HepG2 (cell line): Measurements from ENCODE around the gene SLC25A33. TPM values are rescaled to one million over a fixed set of nuclear protein-coding genes. Genes with fewer than 3 reads are reported as not detected.

Experiments
- CBFB ChIP-seq: sonication (generic); formaldehyde crosslinking; IDR thresholded peaks from 2 replicates; pipeline ENCODE4 v1.4.0; 2020; ENCODE audit warnings: missing genetic modification reagents
- ESRRA ChIP-seq: sonication (generic); formaldehyde crosslinking; IDR thresholded peaks from 2 replicates; pipeline ENCODE4 v1.5.1; 2020; ENCODE audit warnings: mild to moderate bottlenecking, low read depth, missing genetic modification reagents
- HMGXB3 ChIP-seq: sonication (generic); formaldehyde crosslinking; IDR thresholded peaks from 2 replicates; pipeline ENCODE4 v1.4.0; 2020; ENCODE audit warnings: missing genetic modification reagents, borderline replicate concordance
- MEIS2 ChIP-seq: sonication (generic); formaldehyde crosslinking; IDR thresholded peaks from 2 replicates; pipeline ENCODE4 v1.9.0; 2021; ENCODE audit warnings: mild to moderate bottlenecking, missing genetic modification reagents
- PAXIP1 ChIP-seq: sonication (generic); formaldehyde crosslinking; conservative IDR thresholded peaks from 2 replicates; pipeline ENCODE4 v1.4.0; 2020; ENCODE audit warnings: mild to moderate bottlenecking, missing genetic modification reagents, moderate library complexity
- SKI ChIP-seq: fragments of 450-650 bp; IDR thresholded peaks from one replicate; pipeline ENCODE4 v1.6.1; 2018; ENCODE audit warnings: mild to moderate bottlenecking; ENCODE audit not compliant: partially characterized antibody
- TMF1 ChIP-seq: sonication (generic); formaldehyde crosslinking; IDR thresholded peaks from 2 replicates; pipeline ENCODE4 v1.8.1; 2022; ENCODE audit warnings: low read depth, missing genetic modification reagents
- ZKSCAN5 ChIP-seq: sonication (generic); formaldehyde crosslinking; IDR thresholded peaks from 2 replicates; pipeline ENCODE4 v1.5.1; 2020; ENCODE audit warnings: mild to moderate bottlenecking, missing genetic modification reagents
- ZNF251 ChIP-seq: sonication (generic); formaldehyde crosslinking; IDR thresholded peaks from 2 replicates; pipeline ENCODE4 v1.9.0; 2021; ENCODE audit warnings: mild to moderate bottlenecking, missing genetic modification reagents
- ZNF253 ChIP-seq: sonication (generic); formaldehyde crosslinking; IDR thresholded peaks from 2 replicates; pipeline ENCODE4 v1.8.0; 2022; ENCODE audit warnings: mild to moderate bottlenecking, missing genetic modification reagents, borderline replicate concordance
- ZNF276 ChIP-seq: sonication (generic); formaldehyde crosslinking; IDR thresholded peaks from 2 replicates; pipeline ENCODE4 v1.4.0; 2020; ENCODE audit warnings: mild to moderate bottlenecking, low read depth, missing genetic modification reagents
- ZNF615 ChIP-seq: sonication (generic); formaldehyde crosslinking; IDR thresholded peaks from 2 replicates; pipeline ENCODE4 v1.5.0; 2020; ENCODE audit warnings: mild to moderate bottlenecking, missing genetic modification reagents, borderline replicate concordance
- ZNF687 ChIP-seq: sonication (generic); formaldehyde crosslinking; IDR thresholded peaks from 2 replicates; pipeline ENCODE4 v1.5.1; 2020; ENCODE audit warnings: mild to moderate bottlenecking, missing genetic modification reagents, moderate library complexity
- ZSCAN9 ChIP-seq: IDR thresholded peaks from 2 replicates; pipeline ENCODE4 v1.6.1; 2016; ENCODE audit warnings: borderline replicate concordance
- polyA plus RNA-seq, 8 experiments: library from polyadenylated mRNA; depleted of rRNA in 3 of 8; stranded (reverse) in 7 of 8; unstranded in 1 of 8; fragments of >200 nt; fragmentation: Illumina TruSeq in 4 of 8; extraction: Trizol in 4 of 8; gene quantifications; 2 replicates each; pipeline versions ENCODE4 v1.2.1 to v1.2.3, GENCODE V29; 2011 to 2016; ENCODE audit warnings: low read depth in 4 of 8, missing spikeins in 1 of 8, mixed read lengths in 1 of 8; ENCODE audit not compliant: insufficient read depth in 1 of 8
- total RNA-seq, 5 experiments: library from RNA; depleted of rRNA; stranded (reverse); fragments of >200 nt; fragmentation: Illumina TruSeq; extraction: Trizol; gene quantifications; 2 replicates each; pipeline ENCODE4 v1.2.3, GENCODE V29; 2016; ENCODE audit warnings: low read depth in 1 of 5

The SLC25A33 gene
- total and polyA plus RNA-seq, 2 of the 13 experiments (the other 11 are each of a cell fraction or from before 2014, with no cell fraction given), result 15.4 to 50.3 TPM

GRCh38 chr1:9539165-9539828 lies at the start of gene SLC25A33 (continued):
- TF ChIP-seq ZNF615 (CRISPR knock-in tag) (no peak), ZNF276 (CRISPR knock-in tag) (0 out of 2 replicates have a peak, but pooled peaks have one; percentile 14), CBFB (CRISPR knock-in tag) (peak; percentile 35; the same call in 1 of the 2 replicates), ZNF251 (CRISPR knock-in tag) (no peak), MEIS2 (no peak; the same call in none of the 2 replicates), ZNF687 (CRISPR knock-in tag) (peak; percentile 90), ZKSCAN5 (CRISPR knock-in tag) (no peak), TMF1 (CRISPR knock-in tag) (peak; percentile 81), HMGXB3 (CRISPR knock-in tag) (0 out of 2 replicates have a peak, but pooled peaks have one; percentile 52), PAXIP1 (CRISPR knock-in tag) (no peak; the same call in 1 of the 2 replicates), SKI (peak; percentile 78), ZSCAN9 (CRISPR knock-in tag) (peak; percentile 75; the same call in 1 of the 2 replicates), ESRRA (CRISPR knock-in tag) (peak; percentile 40; the same call in 1 of the 2 replicates), ZNF253 (CRISPR knock-in tag) (peak; percentile 73; the same call in 1 of the 2 replicates)
